ENCODE measurements around the gene MIA2. TPM values are rescaled to one million over a fixed set of nuclear protein-coding genes. Genes with fewer than 3 reads are reported as not detected.

Gene MIA2
- total and polyA plus RNA-seq, 7 donors = 10.6 to 29.1 (median 18.3) TPM

- H3K36me3 ChIP-seq (ENCODE audit: insufficient read depth in 1 of 2, low read depth in 1 of 2) = no peaks in the 10 kb centered on the region
- no peaks in the 10 kb centered on the region for H3K9me3 ChIP-seq
- WGBS, 3 donors = 85 to 89% (median 88%) methylated on average over 3 of the region's 3 CpGs
- no peaks in the 10 kb centered on the region for H3K27me3 ChIP-seq (ENCODE audit: insufficient read depth in 3 of 3, low read length in 2 of 3)
- ATAC-seq (no peak), DNase-seq (no peak)
- peaks cover 4% of the 10 kb centered on the region for H3K4me1 ChIP-seq
- no peak overlapping the region for H3K27ac ChIP-seq
- TF ChIP-seq, protein P1, sequence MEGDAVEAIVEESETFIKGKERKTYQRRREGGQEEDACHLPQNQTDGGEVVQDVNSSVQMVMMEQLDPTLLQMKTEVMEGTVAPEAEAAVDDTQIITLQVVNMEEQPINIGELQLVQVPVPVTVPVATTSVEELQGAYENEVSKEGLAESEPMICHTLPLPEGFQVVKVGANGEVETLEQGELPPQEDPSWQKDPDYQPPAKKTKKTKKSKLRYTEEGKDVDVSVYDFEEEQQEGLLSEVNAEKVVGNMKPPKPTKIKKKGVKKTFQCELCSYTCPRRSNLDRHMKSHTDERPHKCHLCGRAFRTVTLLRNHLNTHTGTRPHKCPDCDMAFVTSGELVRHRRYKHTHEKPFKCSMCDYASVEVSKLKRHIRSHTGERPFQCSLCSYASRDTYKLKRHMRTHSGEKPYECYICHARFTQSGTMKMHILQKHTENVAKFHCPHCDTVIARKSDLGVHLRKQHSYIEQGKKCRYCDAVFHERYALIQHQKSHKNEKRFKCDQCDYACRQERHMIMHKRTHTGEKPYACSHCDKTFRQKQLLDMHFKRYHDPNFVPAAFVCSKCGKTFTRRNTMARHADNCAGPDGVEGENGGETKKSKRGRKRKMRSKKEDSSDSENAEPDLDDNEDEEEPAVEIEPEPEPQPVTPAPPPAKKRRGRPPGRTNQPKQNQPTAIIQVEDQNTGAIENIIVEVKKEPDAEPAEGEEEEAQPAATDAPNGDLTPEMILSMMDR (IDR thresholded peaks at IDR 0.05) = no peak
- no peak overlapping the region for H3K4me3 ChIP-seq
- intact Hi-C loops (cut with DNase I) = no loop called here
Observed at GRCh38 chr14:39228044-39228443, 5.7 kb upstream of the MIA2 start.

GRCh38 chr14:39228509-39229221 is 5.0 kb upstream of the MIA2 start:
- intact Hi-C loops (cut with DNase I) = no loop called here
- WGBS, 3 donors = 74 to 81% (median 79%) methylated on average over 11 of the region's 11 CpGs
- ATAC-seq (no peak), DNase-seq (no peak)
- no peaks in the 10 kb centered on the region for H3K27me3 ChIP-seq (ENCODE audit: insufficient read depth in 3 of 3, low read length in 2 of 3)
- H3K36me3 ChIP-seq (ENCODE audit: insufficient read depth in 1 of 2, low read depth in 1 of 2) = no peaks in the 10 kb centered on the region
- H3K27ac ChIP-seq = no peak overlapping the region
- no peaks in the 10 kb centered on the region for H3K9me3 ChIP-seq
- peaks cover 4% of the 10 kb centered on the region for H3K4me1 ChIP-seq
- H3K4me3 ChIP-seq = no peak overlapping the region
- TF ChIP-seq, protein P1 (IDR thresholded peaks at IDR 0.05) = no peak

DNA sequence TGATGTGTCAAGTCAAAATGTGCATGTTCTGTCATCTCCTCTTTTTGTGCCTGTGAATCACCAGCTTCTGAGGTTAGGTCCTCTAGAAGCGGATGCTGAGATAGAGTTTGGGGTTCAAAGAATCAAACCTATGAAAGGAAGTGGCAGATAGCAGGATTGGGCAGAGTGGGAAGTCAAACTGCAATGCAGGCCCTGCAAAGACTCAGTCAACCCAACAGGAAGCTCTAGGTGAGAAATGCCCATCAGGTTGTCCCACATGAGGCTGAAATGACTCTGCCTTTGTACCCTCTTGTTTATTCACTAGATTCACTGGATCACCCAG is 4.5 kb upstream of the MIA2 start:
- 86 to 100% (median 93%) methylated on average over 1 of the region's 1 CpG for WGBS, 3 donors
- TF ChIP-seq, protein P1 (IDR thresholded peaks at IDR 0.05) = no peak
- Histone ChIP-seq H3K9me3 (no peaks in the 10 kb centered on the region), H3K4me3 (no peak overlapping the region), H3K4me1 (peaks cover 4% of the 10 kb centered on the region), H3K36me3 (ENCODE audit: insufficient read depth in 1 of 2, low read depth in 1 of 2) (no peaks in the 10 kb centered on the region), H3K27me3 (ENCODE audit: insufficient read depth in 3 of 3, low read length in 2 of 3) (no peaks in the 10 kb centered on the region), H3K27ac (no peak overlapping the region)
- DNase-seq = no peak
- ATAC-seq = no peak
- intact Hi-C loops (cut with DNase I) = no loop called here

- Histone ChIP-seq H3K4me1 (peaks cover 4% of the 10 kb centered on the region), H3K27ac (no peak overlapping the region), H3K27me3 (ENCODE audit: insufficient read depth in 3 of 3, low read length in 2 of 3) (no peaks in the 10 kb centered on the region), H3K4me3 (no peak overlapping the region), H3K36me3 (ENCODE audit: insufficient read depth in 1 of 2, low read depth in 1 of 2) (no peaks in the 10 kb centered on the region), H3K9me3 (no peaks in the 10 kb centered on the region)
- ATAC-seq = no peak
- intact Hi-C loops (cut with DNase I) = loop anchor here in 1 of 2 donors (10.0 kb wide), 1 partner anchor 135 kb away; no protein-coding TSS in a partner anchor
- DNase-seq = no peak
- TF ChIP-seq, protein P1 (IDR thresholded peaks at IDR 0.05) = no peak
- 86 to 96% (median 88%) methylated on average over 3 of the region's 3 CpGs for WGBS, 3 donors
Observed at GRCh38 chr14:39229601-39230110, 4.1 kb upstream of the MIA2 start.
